IMR-90 (cell line): ENCODE data around the gene PDLIM1.
A peak's percentile ranks its signal among the peaks of the same experiment; 100 is the strongest.

Source experiments
- CEBPB ChIP-seq: IDR thresholded peaks from 2 replicates; pipeline ENCODE4 v1.6.1; 2012; ENCODE audit warnings: low read depth, low read length, improper control_type of control experiment
- CHD1 ChIP-seq: IDR thresholded peaks from 2 replicates; pipeline ENCODE4 v1.6.1; 2012; ENCODE audit warnings: low read depth, low read length, improper control_type of control experiment
- CTCF ChIP-seq: conservative IDR thresholded peaks from 2 replicates; pipeline ENCODE4 v1.5.1; 2012; ENCODE audit warnings: mild to moderate bottlenecking, low read depth, low read length, improper control_type of control experiment
- ELK1 ChIP-seq: fragments of 150-350 bp; IDR thresholded peaks from 2 replicates; pipeline ENCODE4 v1.6.1; 2016; ENCODE audit warnings: low read depth, mild to moderate bottlenecking, low read length, moderate library complexity, borderline replicate concordance
- MAFK ChIP-seq: IDR thresholded peaks from 2 replicates; pipeline ENCODE4 v1.6.1; 2012; ENCODE audit warnings: low read depth, low read length, improper control_type of control experiment
- MAZ ChIP-seq: IDR thresholded peaks from 2 replicates; pipeline ENCODE4 v1.6.1; 2012; ENCODE audit warnings: low read depth, mild to moderate bottlenecking, low read length, improper control_type of control experiment, moderate library complexity, borderline replicate concordance
- MXI1 ChIP-seq: IDR thresholded peaks from 2 replicates; pipeline ENCODE4 v1.6.1; 2012; ENCODE audit warnings: low read depth, mild to moderate bottlenecking, low read length, moderate library complexity, borderline replicate concordance
- NFE2L2 ChIP-seq: fragments of 150-350 bp; IDR thresholded peaks from 2 replicates; pipeline ENCODE4 v1.6.1; 2016; ENCODE audit warnings: low read depth, mild to moderate bottlenecking, low read length
- POLR2A ChIP-seq: IDR thresholded peaks from 2 replicates; pipeline ENCODE4 v1.6.1; 2012; ENCODE audit warnings: mild to moderate bottlenecking, low read depth, low read length
- RAD21 ChIP-seq: IDR thresholded peaks from 2 replicates; pipeline ENCODE4 v1.6.1; 2012; ENCODE audit warnings: low read length, improper control_type of control experiment
- SMC3 ChIP-seq: fragments of 150-350 bp; IDR thresholded peaks from 2 replicates; pipeline ENCODE4 v1.6.1; 2016; ENCODE audit warnings: low read depth, mild to moderate bottlenecking, antibody characterized with exemption, low read length, moderate library complexity
- USF2 ChIP-seq: fragments of 150-350 bp; IDR thresholded peaks from 2 replicates; pipeline ENCODE4 v1.6.1; 2017; ENCODE audit warnings: mild to moderate bottlenecking, antibody characterized with exemption, low read length, low read depth

- no peak for TF ChIP-seq USF2
- TF ChIP-seq CEBPB = no peak
- TF ChIP-seq MAFK = peak; percentile 28; the same call in 1 of the 2 replicates
- TF ChIP-seq POLR2A = no peak
- TF ChIP-seq CTCF = no peak
- no peak for TF ChIP-seq NFE2L2
- TF ChIP-seq RAD21 = no peak
- TF ChIP-seq MXI1 = no peak
- TF ChIP-seq ELK1 = no peak
- no peak for TF ChIP-seq SMC3
- TF ChIP-seq MAZ = no peak
- no peak for TF ChIP-seq CHD1
Measured at GRCh38 chr10:95253007-95253406, 37.8 kb downstream of the PDLIM1 start.
